CD14-positive monocyte (primary cell): ENCODE measurements around the gene SUPT4H1. TPM values are rescaled to one million over a fixed set of nuclear protein-coding genes. Genes with fewer than 3 reads are reported as not detected.

Experiments used
- DNase-seq, 3 donors: peaks; one replicate each; pipeline ENCODE4 v3.0.0-alpha.2; 2011 to 2022
- H2AFZ ChIP-seq: 2 replicates; pipeline ENCODE4 v1.6.0; 2012; ENCODE audit warnings: mild to moderate bottlenecking, low read depth, low read length, inconsistent platforms; ENCODE audit not compliant: insufficient read depth, poor library complexity, severe bottlenecking
- H3K27ac ChIP-seq, 2 donors: 1 replicate in 1 of 2; 2 replicates in 1 of 2; pipeline ENCODE4 v1.5.1; 2012 to 2013; ENCODE audit warnings: low read length in 2 of 2, control low read depth in 1 of 2, inconsistent platforms in 1 of 2, low read depth in 1 of 2, mild to moderate bottlenecking in 1 of 2
- H3K27me3 ChIP-seq, 2 donors: one replicate each; pipeline versions ENCODE4 v1.6.0 to v1.6.1; 2011 to 2013; ENCODE audit warnings: low read length in 2 of 2; ENCODE audit not compliant: control insufficient read depth in 2 of 2, insufficient read depth in 2 of 2
- H3K36me3 ChIP-seq, 2 donors: replicated peaks in 1 of 2; 1 replicate in 1 of 2; 2 replicates in 1 of 2; pipeline versions ENCODE4 v1.5.1 to v1.6.1; 2012 to 2013; ENCODE audit warnings: low read length in 2 of 2, control low read depth in 1 of 2, inconsistent platforms in 1 of 2, mild to moderate bottlenecking in 1 of 2; ENCODE audit not compliant: insufficient read depth in 2 of 2, control insufficient read depth in 1 of 2
- H3K4me1 ChIP-seq, 2 donors: 1 replicate in 1 of 2; 2 replicates in 1 of 2; pipeline versions ENCODE4 v1.5.1 to v1.6.1; 2012 to 2013; ENCODE audit warnings: low read length in 2 of 2, control low read depth in 1 of 2, inconsistent platforms in 1 of 2, mild to moderate bottlenecking in 1 of 2, moderate library complexity in 1 of 2; ENCODE audit not compliant: insufficient read depth in 2 of 2, control insufficient read depth in 1 of 2
- H3K4me2 ChIP-seq: replicated peaks from 2 replicates; pipeline ENCODE3; 2012; ENCODE audit warnings: low read length, moderate library complexity, mild to moderate bottlenecking; ENCODE audit not compliant: poor library complexity, severe bottlenecking; ENCODE audit errors: extremely low read depth
- H3K4me3 ChIP-seq, 3 experiments: fragments of 200-600 bp in 1 of 3; sonication (generic) in 1 of 3; replicated peaks in 1 of 3; 1 replicate in 2 of 3; 2 replicates in 1 of 3; pipeline ENCODE4 v1.5.1; 2011 to 2013; ENCODE audit warnings: low read length in 3 of 3, mild to moderate bottlenecking in 3 of 3, control low read depth in 2 of 3, low read depth in 2 of 3, inconsistent platforms in 1 of 3, moderate library complexity in 1 of 3
- H3K79me2 ChIP-seq: 2 replicates; pipeline ENCODE4 v1.6.0; 2012; ENCODE audit warnings: mild to moderate bottlenecking, control low read depth, inconsistent platforms, low read length, moderate library complexity; ENCODE audit not compliant: insufficient read depth
- H3K9ac ChIP-seq: 2 replicates; pipeline ENCODE4 v1.6.0; 2017; ENCODE audit warnings: low read length, mild to moderate bottlenecking; ENCODE audit not compliant: insufficient read depth, poor library complexity, severe bottlenecking
- H3K9me3 ChIP-seq, 2 donors: replicated peaks in 1 of 2; 1 replicate in 1 of 2; 2 replicates in 1 of 2; pipeline versions ENCODE4 v1.5.1 to v1.6.1; 2012 to 2013; ENCODE audit warnings: low read length in 2 of 2, control low read depth in 1 of 2; ENCODE audit not compliant: control insufficient read depth in 1 of 2, insufficient read depth in 1 of 2
- H4K20me1 ChIP-seq: 2 replicates; pipeline ENCODE4 v1.6.0; 2012; ENCODE audit warnings: mild to moderate bottlenecking, low read length, control low read depth, moderate library complexity; ENCODE audit not compliant: insufficient read depth
- H3K27ac Mint-ChIP-seq, 7 donors: one replicate each; pipeline ENCODE4 v1.8.0; 2020; ENCODE audit warnings: mild to moderate bottlenecking in 7 of 7, mixed read lengths in 7 of 7, moderate library complexity in 6 of 7, inconsistent platforms in 2 of 7
- H3K27me3 Mint-ChIP-seq, 3 donors: one replicate each; pipeline ENCODE4 v1.8.0; 2021 to 2022; ENCODE audit warnings: low read depth in 3 of 3, mild to moderate bottlenecking in 3 of 3, mixed read lengths in 3 of 3, moderate library complexity in 3 of 3, inconsistent platforms in 1 of 3
- H3K36me3 Mint-ChIP-seq, 2 donors: one replicate each; pipeline ENCODE4 v1.8.0; 2020; ENCODE audit warnings: mixed read lengths in 2 of 2, inconsistent platforms in 1 of 2, mild to moderate bottlenecking in 1 of 2
- H3K4me1 Mint-ChIP-seq: one replicate; pipeline ENCODE4 v1.8.0; 2020; ENCODE audit warnings: mild to moderate bottlenecking, mixed read lengths
- H3K4me3 Mint-ChIP-seq, 2 donors: one replicate each; pipeline ENCODE4 v1.8.0; 2020; ENCODE audit warnings: mild to moderate bottlenecking in 2 of 2, mixed read lengths in 2 of 2, moderate library complexity in 1 of 2
- H3K9me3 Mint-ChIP-seq, 7 donors: one replicate each; pipeline ENCODE4 v1.8.0; 2020 to 2022; ENCODE audit warnings: mixed read lengths in 7 of 7, mild to moderate bottlenecking in 6 of 7, moderate library complexity in 6 of 7, inconsistent platforms in 2 of 7
- WGBS: methylation state at CpG from one replicate; pipeline ENCODE4 v1.1.5; 2013; ENCODE audit warnings: missing lambda C conversion rate; ENCODE audit not compliant: insufficient coverage; 5-methylcytosine and 5-hydroxymethylcytosine counted together
- intact Hi-C, 2 donors: fragments of 100-400 bp; cut with micrococcal nuclease; formaldehyde crosslinking; loops; one replicate each; pipeline versions ENCODE4 v1.15.0 to v1.15.1; 2023
- polyA plus RNA-seq, 3 donors: library from polyadenylated mRNA; depleted of rRNA in 1 of 3; unstranded in 2 of 3; stranded (reverse) in 1 of 3; fragments of 300-500 nt in 2 of 3; fragments of >200 nt in 1 of 3; fragmentation: Illumina TruSeq in 2 of 3; gene quantifications; 1 replicate in 2 of 3; 2 replicates in 1 of 3; pipeline ENCODE4 v1.2.3, GENCODE V29; 2012 to 2021
- TF ChIP-seq, protein P1 (sequence below): fragments of 200-600 bp; IDR thresholded peaks from one replicate; pipeline ENCODE4 v1.8.0; 2022; ENCODE audit warnings: antibody characterized with exemption, mild to moderate bottlenecking

Gene SUPT4H1
- polyA plus RNA-seq, 3 donors: 144 to 251 (median 241) TPM

DNA sequence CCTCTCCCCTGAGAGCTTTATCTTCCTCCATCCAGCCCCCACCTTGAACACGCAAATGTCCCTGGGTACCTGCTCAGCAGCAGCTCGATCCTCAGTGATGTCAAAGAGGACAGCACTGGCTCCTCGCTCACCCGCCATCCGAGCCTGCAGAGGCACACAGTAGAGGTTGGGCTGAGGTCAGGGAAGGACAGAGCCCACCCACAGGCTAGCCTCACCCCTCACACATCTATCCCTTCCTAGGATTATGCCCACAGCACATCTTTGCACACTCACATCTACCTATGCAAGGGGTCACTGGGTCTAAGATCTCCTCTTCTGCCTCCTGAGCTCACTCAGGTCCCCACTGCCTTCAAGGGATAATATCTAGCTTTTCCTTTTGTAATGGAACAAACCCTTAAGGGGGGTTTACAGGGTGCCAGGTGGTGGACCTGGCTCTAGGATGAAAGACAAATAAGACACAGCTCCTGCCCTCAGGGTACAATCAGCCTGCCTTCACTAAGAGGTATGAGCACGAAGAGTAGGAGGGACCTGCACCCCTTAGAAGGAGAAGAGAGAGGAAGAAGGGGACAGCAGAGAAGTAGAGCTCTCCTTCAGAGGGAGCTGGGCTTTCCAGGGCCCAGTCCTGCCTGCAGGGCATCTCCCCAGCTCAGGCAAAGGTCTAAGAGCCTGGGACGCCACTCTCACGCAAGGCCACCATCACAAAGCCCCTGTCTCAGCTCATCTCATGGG is 11.6 kb upstream of the SUPT4H1 start:
- no peak overlapping the region for H3K27ac Mint-ChIP-seq
- intact Hi-C loops: loop anchor here (5.0 to 10.0 kb wide), 2 partner anchors 36 to 49 kb away; partner anchors contain the start of gene TSPOAP1 (in 1 of the 2)
- no peak overlapping the region for H3K27ac ChIP-seq
- no peak for DNase-seq
- H2AFZ ChIP-seq: no peak overlapping the region
- H3K79me2 ChIP-seq: no peaks in the 10 kb centered on the region
- WGBS: 93% methylated on average over 3 of the region's 8 CpGs
- H3K4me1 Mint-ChIP-seq: no peaks in the 10 kb centered on the region
- TF ChIP-seq, protein P1, sequence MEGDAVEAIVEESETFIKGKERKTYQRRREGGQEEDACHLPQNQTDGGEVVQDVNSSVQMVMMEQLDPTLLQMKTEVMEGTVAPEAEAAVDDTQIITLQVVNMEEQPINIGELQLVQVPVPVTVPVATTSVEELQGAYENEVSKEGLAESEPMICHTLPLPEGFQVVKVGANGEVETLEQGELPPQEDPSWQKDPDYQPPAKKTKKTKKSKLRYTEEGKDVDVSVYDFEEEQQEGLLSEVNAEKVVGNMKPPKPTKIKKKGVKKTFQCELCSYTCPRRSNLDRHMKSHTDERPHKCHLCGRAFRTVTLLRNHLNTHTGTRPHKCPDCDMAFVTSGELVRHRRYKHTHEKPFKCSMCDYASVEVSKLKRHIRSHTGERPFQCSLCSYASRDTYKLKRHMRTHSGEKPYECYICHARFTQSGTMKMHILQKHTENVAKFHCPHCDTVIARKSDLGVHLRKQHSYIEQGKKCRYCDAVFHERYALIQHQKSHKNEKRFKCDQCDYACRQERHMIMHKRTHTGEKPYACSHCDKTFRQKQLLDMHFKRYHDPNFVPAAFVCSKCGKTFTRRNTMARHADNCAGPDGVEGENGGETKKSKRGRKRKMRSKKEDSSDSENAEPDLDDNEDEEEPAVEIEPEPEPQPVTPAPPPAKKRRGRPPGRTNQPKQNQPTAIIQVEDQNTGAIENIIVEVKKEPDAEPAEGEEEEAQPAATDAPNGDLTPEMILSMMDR: no peak
- H4K20me1 ChIP-seq: no peaks in the 10 kb centered on the region
- H3K4me2 ChIP-seq: no peak overlapping the region
- H3K9ac ChIP-seq: no peak overlapping the region
- no peaks in the 10 kb centered on the region for H3K36me3 ChIP-seq
- no peak overlapping the region for H3K4me3 ChIP-seq
- no peaks in the 10 kb centered on the region for H3K4me1 ChIP-seq
- H3K27me3 ChIP-seq: no peaks in the 10 kb centered on the region
- no peaks in the 10 kb centered on the region for H3K9me3 ChIP-seq
- no peak overlapping the region for H3K4me3 Mint-ChIP-seq
- H3K36me3 Mint-ChIP-seq: no peaks in the 10 kb centered on the region
- no peaks in the 10 kb centered on the region for H3K9me3 Mint-ChIP-seq
- peaks cover 4 to 18% (median 14%) of the 10 kb centered on the region in 3 donors for H3K27me3 Mint-ChIP-seq

DNA sequence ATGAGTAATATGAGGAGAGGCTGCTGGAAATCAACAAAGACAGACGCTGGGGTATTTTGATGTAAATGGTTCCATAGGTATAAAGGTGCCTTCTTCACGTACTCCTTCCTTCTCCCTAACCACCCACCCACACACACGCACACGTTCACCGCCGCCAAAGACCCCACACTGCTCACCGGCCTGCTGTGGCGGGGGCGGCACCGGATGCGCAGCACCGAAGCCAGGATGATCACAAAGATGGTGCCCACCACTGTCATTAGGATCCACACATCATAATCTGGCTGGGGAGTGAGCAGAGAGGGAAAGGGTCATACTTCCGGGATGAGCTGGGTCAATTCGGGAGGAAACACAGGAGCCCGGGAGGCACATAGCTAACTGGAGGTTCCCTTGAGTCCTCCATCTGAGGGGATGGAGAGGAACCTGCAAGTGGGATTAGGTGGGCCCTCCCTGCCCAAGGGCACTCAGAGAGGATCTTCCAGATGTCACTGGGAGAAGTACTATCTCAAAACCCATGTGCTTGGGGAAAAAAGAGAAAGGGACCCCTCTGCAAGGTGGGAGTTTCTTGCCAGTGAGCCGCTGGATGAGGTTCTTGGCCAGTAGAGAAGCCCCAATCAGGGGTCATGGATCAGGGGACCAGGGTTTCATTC is 10.5 kb upstream of the SUPT4H1 start:
- Histone ChIP-seq H2AFZ (no peak overlapping the region), H3K27ac (no peak overlapping the region), H3K4me2 (no peak overlapping the region), H3K4me3 (no peak overlapping the region), H3K36me3 (no peaks in the 10 kb centered on the region), H4K20me1 (no peaks in the 10 kb centered on the region), H3K9ac (no peak overlapping the region), H3K79me2 (no peaks in the 10 kb centered on the region), H3K9me3 (no peaks in the 10 kb centered on the region), H3K27me3 (no peaks in the 10 kb centered on the region), H3K4me1 (no peaks in the 10 kb centered on the region)
- no peak for DNase-seq
- TF ChIP-seq, protein P1: no peak
- 95% methylated on average over 10 of the region's 16 CpGs for WGBS
- Mint-ChIP-seq H3K27me3 (peaks cover 4 to 18% (median 14%) of the 10 kb centered on the region in 3 donors), H3K36me3 (no peaks in the 10 kb centered on the region), H3K4me3 (no peak overlapping the region), H3K9me3 (no peaks in the 10 kb centered on the region), H3K27ac (no peak overlapping the region), H3K4me1 (no peaks in the 10 kb centered on the region)
- intact Hi-C loops: loop anchor here (5.0 to 10.0 kb wide), 2 partner anchors 35 to 48 kb away; partner anchors contain the start of gene TSPOAP1 (in 1 of the 2)
